Natural killer cell (primary cell): ENCODE data around the gene ARID1B. TPM values are rescaled to one million over a fixed set of nuclear protein-coding genes. Genes with fewer than 3 reads are reported as not detected.
A peak's percentile ranks its signal among the peaks of the same experiment; 100 is the strongest.

Experiments used
- ATAC-seq, 3 donors: fragments of 150-1000 bp in 2 of 3; fragments of 200-7000 bp in 1 of 3; cut with Tn5 transposase; 1 replicate in 1 of 3; 2 replicates in 2 of 3; pipeline ENCODE4 v1.10.0; 2021; ENCODE audit warnings: mild to moderate bottlenecking in 2 of 3, moderate library complexity in 2 of 3
- DNase-seq, 2 donors: peaks; one replicate each; pipeline versions ENCODE4 v3.0.0 to v3.0.0-alpha.2; 2013 to 2021; ENCODE audit warnings: mixed read lengths in 1 of 2
- H3K27ac ChIP-seq: one replicate; pipeline ENCODE4 v1.5.1; 2013; ENCODE audit warnings: mild to moderate bottlenecking, low read length
- H3K27me3 ChIP-seq: one replicate; pipeline ENCODE4 v1.6.1; 2013; ENCODE audit warnings: low read length; ENCODE audit not compliant: control insufficient read depth, insufficient read depth
- H3K36me3 ChIP-seq: one replicate; pipeline ENCODE4 v1.6.1; 2013; ENCODE audit warnings: low read length; ENCODE audit not compliant: control insufficient read depth, insufficient read depth
- H3K4me1 ChIP-seq: one replicate; pipeline ENCODE4 v1.6.1; 2013; ENCODE audit warnings: low read length; ENCODE audit not compliant: control insufficient read depth, insufficient read depth
- H3K4me3 ChIP-seq: one replicate; pipeline ENCODE4 v1.5.1; 2013; ENCODE audit warnings: low read length
- H3K9me3 ChIP-seq: one replicate; pipeline ENCODE4 v1.6.1; 2013; ENCODE audit warnings: low read length; ENCODE audit not compliant: control insufficient read depth, insufficient read depth
- H3K27ac Mint-ChIP-seq, 2 donors: one replicate each; pipeline ENCODE4 v1.8.0; 2022; ENCODE audit warnings: mild to moderate bottlenecking in 2 of 2, mixed read lengths in 2 of 2, moderate library complexity in 1 of 2
- H3K27me3 Mint-ChIP-seq, 2 donors: one replicate each; pipeline ENCODE4 v1.8.0; 2022; ENCODE audit warnings: low read depth in 2 of 2, mixed read lengths in 2 of 2
- H3K36me3 Mint-ChIP-seq: one replicate; pipeline ENCODE4 v1.8.0; 2022; ENCODE audit warnings: mixed read lengths
- H3K4me1 Mint-ChIP-seq, 2 donors: one replicate each; pipeline ENCODE4 v1.8.0; 2022; ENCODE audit warnings: mixed read lengths in 2 of 2
- H3K4me3 Mint-ChIP-seq: one replicate; pipeline ENCODE4 v1.8.0; 2022; ENCODE audit warnings: mild to moderate bottlenecking, moderate library complexity, mixed read lengths
- H3K9me3 Mint-ChIP-seq, 2 donors: one replicate each; pipeline ENCODE4 v1.8.0; 2022; ENCODE audit warnings: mixed read lengths in 2 of 2
- WGBS: methylation state at CpG from one replicate; pipeline ENCODE4 v1.1.7; 2013; ENCODE audit warnings: missing lambda C conversion rate; ENCODE audit not compliant: insufficient coverage; 5-methylcytosine and 5-hydroxymethylcytosine counted together
- intact Hi-C: fragments of 100-400 bp; cut with micrococcal nuclease; formaldehyde crosslinking; loops from one replicate; pipeline ENCODE4 v1.14.2; 2022
- total RNA-seq, 4 donors: library from RNA; stranded (reverse); fragments of 120-200 nt in 1 of 4; gene quantifications; one replicate each; pipeline versions ENCODE4 v1.2.3 to v1.2.4, GENCODE V29; 2013 to 2022
- TF ChIP-seq, protein P1 (sequence below): fragments of 200-600 bp; IDR thresholded peaks from one replicate; pipeline ENCODE4 v1.8.0; 2022; ENCODE audit warnings: antibody characterized with exemption

Gene ARID1B
- total RNA-seq, 3 donors from 2014 or later (not counting 1 experiment from before 2014, with no cell fraction given) = 180 to 201 (median 189) TPM

DNA sequence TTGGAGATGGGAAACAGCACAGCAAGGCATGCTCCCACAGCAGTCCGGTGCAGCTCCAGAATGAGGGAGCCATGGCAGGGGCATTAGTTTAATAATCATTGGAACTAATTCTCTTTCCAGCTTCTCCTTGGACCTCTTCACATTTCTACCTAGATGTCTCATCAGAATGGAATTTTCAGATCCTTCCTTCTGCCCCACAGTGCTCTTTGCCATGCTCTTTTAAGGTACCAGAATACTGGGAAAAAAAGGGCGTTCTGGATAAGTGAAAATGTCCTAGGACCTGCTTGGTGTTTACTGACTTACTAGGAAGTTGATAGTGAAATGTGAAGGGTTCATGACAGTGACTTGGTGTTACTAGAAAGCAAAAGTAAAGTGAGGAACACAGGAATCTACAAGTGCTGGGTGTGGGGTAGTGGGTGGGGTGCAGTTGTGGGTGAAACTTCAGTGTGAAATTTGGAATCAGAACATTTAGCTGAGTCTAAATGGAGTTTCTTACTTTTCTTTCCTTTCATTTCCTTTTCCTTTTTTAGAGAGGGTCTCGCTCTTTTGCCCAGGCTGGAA lies 207.1 kb downstream of the ARID1B start:
- H3K4me3 Mint-ChIP-seq = peak overlapping the region; percentile 47
- Histone ChIP-seq H3K27ac (peak overlapping the region; percentile 21), H3K36me3 (no peaks in the 10 kb centered on the region), H3K4me3 (no peak overlapping the region), H3K27me3 (no peaks in the 10 kb centered on the region), H3K9me3 (no peaks in the 10 kb centered on the region), H3K4me1 (peaks cover 22% of the 10 kb centered on the region)
- TF ChIP-seq, protein P1, sequence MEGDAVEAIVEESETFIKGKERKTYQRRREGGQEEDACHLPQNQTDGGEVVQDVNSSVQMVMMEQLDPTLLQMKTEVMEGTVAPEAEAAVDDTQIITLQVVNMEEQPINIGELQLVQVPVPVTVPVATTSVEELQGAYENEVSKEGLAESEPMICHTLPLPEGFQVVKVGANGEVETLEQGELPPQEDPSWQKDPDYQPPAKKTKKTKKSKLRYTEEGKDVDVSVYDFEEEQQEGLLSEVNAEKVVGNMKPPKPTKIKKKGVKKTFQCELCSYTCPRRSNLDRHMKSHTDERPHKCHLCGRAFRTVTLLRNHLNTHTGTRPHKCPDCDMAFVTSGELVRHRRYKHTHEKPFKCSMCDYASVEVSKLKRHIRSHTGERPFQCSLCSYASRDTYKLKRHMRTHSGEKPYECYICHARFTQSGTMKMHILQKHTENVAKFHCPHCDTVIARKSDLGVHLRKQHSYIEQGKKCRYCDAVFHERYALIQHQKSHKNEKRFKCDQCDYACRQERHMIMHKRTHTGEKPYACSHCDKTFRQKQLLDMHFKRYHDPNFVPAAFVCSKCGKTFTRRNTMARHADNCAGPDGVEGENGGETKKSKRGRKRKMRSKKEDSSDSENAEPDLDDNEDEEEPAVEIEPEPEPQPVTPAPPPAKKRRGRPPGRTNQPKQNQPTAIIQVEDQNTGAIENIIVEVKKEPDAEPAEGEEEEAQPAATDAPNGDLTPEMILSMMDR = no peak
- ATAC-seq = peak; percentile 82 to 89 (median 85)
- intact Hi-C loops = no loop called here
- no peaks in the 10 kb centered on the region for H3K27me3 Mint-ChIP-seq
- peak overlapping the region; percentile 33 to 43 for H3K27ac Mint-ChIP-seq
- H3K4me1 Mint-ChIP-seq = peaks cover 73 to 85% of the 10 kb centered on the region in 2 donors
- no peaks in the 10 kb centered on the region for H3K9me3 Mint-ChIP-seq
- WGBS = 77% methylated on average over 3 of the region's 3 CpGs
- no peak for DNase-seq
- H3K36me3 Mint-ChIP-seq = no peaks in the 10 kb centered on the region

DNA sequence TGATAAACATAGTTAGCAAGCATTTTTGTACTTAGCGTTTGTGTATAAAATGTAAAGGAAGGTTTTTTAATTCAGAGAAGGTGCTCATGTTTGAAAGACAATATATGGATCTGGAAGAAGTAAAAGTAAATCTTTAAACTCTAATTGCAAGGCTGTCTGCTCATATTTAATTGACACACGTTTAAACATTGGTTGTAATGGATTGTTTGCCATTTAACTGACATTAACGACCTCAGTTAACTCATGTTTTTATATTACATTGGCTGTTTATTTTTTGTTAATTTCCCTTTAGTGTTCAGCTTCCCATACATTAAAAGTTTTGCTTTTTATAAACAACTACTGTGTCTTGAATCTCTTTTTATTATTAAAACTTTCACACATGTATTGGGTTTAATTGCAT lies 208.1 kb downstream of the ARID1B start:
- Histone ChIP-seq H3K27ac (no peak overlapping the region), H3K4me3 (no peak overlapping the region), H3K4me1 (peaks cover 22% of the 10 kb centered on the region), H3K36me3 (no peaks in the 10 kb centered on the region), H3K27me3 (no peaks in the 10 kb centered on the region), H3K9me3 (no peaks in the 10 kb centered on the region)
- intact Hi-C loops = no loop called here
- DNase-seq (no peak), ATAC-seq (no peak)
- H3K27ac Mint-ChIP-seq = no peak overlapping the region
- no peak overlapping the region for H3K4me3 Mint-ChIP-seq
- TF ChIP-seq, protein P1 = no peak
- H3K9me3 Mint-ChIP-seq = no peaks in the 10 kb centered on the region
- no peaks in the 10 kb centered on the region for H3K27me3 Mint-ChIP-seq
- H3K4me1 Mint-ChIP-seq = peaks cover 69 to 90% of the 10 kb centered on the region in 2 donors
- H3K36me3 Mint-ChIP-seq = no peaks in the 10 kb centered on the region
- 86% methylated on average over 2 of the region's 3 CpGs for WGBS

DNA sequence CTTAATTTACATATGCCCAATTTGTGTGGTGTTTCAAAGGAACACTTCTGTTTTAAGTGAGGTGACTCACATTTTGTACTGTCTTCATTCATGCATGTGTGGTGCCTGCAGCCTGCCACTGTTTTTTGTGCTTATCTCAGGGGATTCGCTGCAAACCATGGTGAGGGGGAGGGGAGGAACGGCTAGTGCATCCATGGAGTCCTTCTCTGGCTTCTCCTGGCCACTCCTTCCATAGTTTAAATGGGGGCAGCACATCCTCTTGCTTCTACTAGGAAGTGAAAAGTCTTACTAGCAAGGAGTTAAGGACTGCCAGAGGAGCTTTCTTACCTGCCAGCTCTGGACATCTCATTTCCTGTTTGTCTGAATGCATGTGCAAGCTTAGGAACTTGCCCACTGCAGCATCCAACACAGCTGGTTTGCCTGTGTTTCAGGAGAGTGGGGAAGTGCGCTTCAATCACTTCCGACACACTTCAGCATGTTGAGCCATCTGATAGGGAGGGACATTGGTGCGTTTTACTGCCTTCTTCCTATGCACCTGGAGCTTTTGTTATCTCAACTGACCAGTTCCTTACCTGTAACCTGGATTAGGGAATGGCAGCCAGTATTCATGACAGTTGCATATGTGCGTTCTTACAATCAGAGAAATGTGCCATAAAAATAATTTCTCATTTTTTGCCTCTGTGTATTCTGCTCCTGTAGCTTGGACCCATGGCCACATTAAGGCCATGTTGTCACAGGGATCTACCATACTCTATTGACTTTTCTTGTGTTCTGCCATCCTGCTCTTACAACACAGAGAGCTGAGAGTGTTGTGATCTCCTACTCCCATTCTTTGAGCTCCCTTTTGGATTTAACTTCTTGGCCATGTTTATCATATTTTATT lies 211.3 kb downstream of the ARID1B start:
- Mint-ChIP-seq H3K27ac (no peak overlapping the region), H3K4me1 (peaks cover 49 to 69% of the 10 kb centered on the region in 2 donors)
- no peak for ATAC-seq

More for the DNA sequence above, 211.3 kb downstream of the ARID1B start:
- intact Hi-C loops = no loop called here
- H3K36me3 Mint-ChIP-seq = no peaks in the 10 kb centered on the region
- H3K27me3 Mint-ChIP-seq = no peaks in the 10 kb centered on the region
- Histone ChIP-seq H3K9me3 (no peaks in the 10 kb centered on the region), H3K27me3 (no peaks in the 10 kb centered on the region), H3K4me3 (no peak overlapping the region), H3K36me3 (no peaks in the 10 kb centered on the region), H3K4me1 (peaks cover 17% of the 10 kb centered on the region), H3K27ac (no peak overlapping the region)
- DNase-seq = peak in 1 of 2 donors; percentile 12
- 58% methylated on average over 6 of the region's 6 CpGs for WGBS
- no peak overlapping the region for H3K4me3 Mint-ChIP-seq
- TF ChIP-seq, protein P1 = no peak
- no peaks in the 10 kb centered on the region for H3K9me3 Mint-ChIP-seq
